ENCODE results near the gene SAPCD2. TPM values are rescaled to one million over a fixed set of nuclear protein-coding genes. Genes with fewer than 3 reads are reported as not detected.

The SAPCD2 gene
- total and polyA plus RNA-seq, 9 of the 15 experiments (the other 6 are each of a cell fraction or from before 2014, with no cell fraction given) = 3.4 to 91.8 (median 18.8) TPM

GRCh38 chr9:137083394-137084004 lies 13.1 kb upstream of the SAPCD2 start (continued):
- TF ChIP-seq ZNF512 (tag; IDR thresholded peaks at IDR 0.05) = no peak
- no peak for TF ChIP-seq ZC3H8 (IDR thresholded peaks at IDR 0.05)
- peak; percentile 26 for TF ChIP-seq FOS (IDR thresholded peaks at IDR 0.05; ENCODE audit: extremely low read depth, insufficient read length)
- no peak for TF ChIP-seq KLF13 (tag; IDR thresholded peaks at IDR 0.05; ENCODE audit: borderline replicate concordance, low read depth)
- no peak for TF ChIP-seq BRCA1 (IDR thresholded peaks at IDR 0.05)
- no peak for TF ChIP-seq BRCA1 (CRISPR knock-in tag; IDR thresholded peaks at IDR 0.05)
- TF ChIP-seq SPI1 (IDR thresholded peaks at IDR 0.05; ENCODE audit: borderline replicate concordance, low read depth, low read length) = no peak
- TF ChIP-seq GATAD2A (IDR thresholded peaks at IDR 0.05) = no peak
- TF ChIP-seq GATAD2B (IDR thresholded peaks at IDR 0.05; ENCODE audit: borderline replicate concordance) = no peak
- no peak for TF ChIP-seq ZNF717 (CRISPR knock-in tag; IDR thresholded peaks at IDR 0.05)
- TF ChIP-seq RBM25 (IDR thresholded peaks at IDR 0.05; ENCODE audit: low read depth, low read length, severe bottlenecking) = no peak
- no peak for TF ChIP-seq TBL1XR1 (IDR thresholded peaks at IDR 0.05; ENCODE audit: low read length in 2 of 2)
- TF ChIP-seq ZNF511 (CRISPR knock-in tag; IDR thresholded peaks at IDR 0.05) = no peak
- no peak for TF ChIP-seq ZBTB1 (CRISPR knock-in tag; IDR thresholded peaks at IDR 0.05; ENCODE audit: borderline replicate concordance, low read depth)
- TF ChIP-seq SOX6 (IDR thresholded peaks at IDR 0.05) = peak; percentile 29; the same call in 1 of the 2 replicates
- 0 out of 2 replicates have a peak, but pooled peaks have one; percentile 15 for TF ChIP-seq ZBTB17 (CRISPR knock-in tag; IDR thresholded peaks at IDR 0.05)
- TF ChIP-seq KLF6 (CRISPR knock-in tag; IDR thresholded peaks at IDR 0.05; ENCODE audit: borderline replicate concordance) = no peak
- TF ChIP-seq SAP30 (IDR thresholded peaks at IDR 0.05; ENCODE audit: borderline replicate concordance, insufficient read depth, low read depth, low read length, poor library complexity, severe bottlenecking) = no peak
- peak; percentile 62; the same call in 1 of the 2 replicates for TF ChIP-seq DPF2 (IDR thresholded peaks at IDR 0.05)
- TF ChIP-seq JUND (IDR thresholded peaks at IDR 0.05; ENCODE audit: borderline replicate concordance, low read depth, low read length) = peak; percentile 87
- TF ChIP-seq JUND (tag; IDR thresholded peaks at IDR 0.05; ENCODE audit: borderline replicate concordance, low read depth, low read length) = peak; percentile 78; the same call in 1 of the 3 replicates
- TF ChIP-seq MTA3 (IDR thresholded peaks at IDR 0.05; ENCODE audit: borderline replicate concordance) = peak; percentile 36; the same call in 1 of the 2 replicates
- no peak for TF ChIP-seq MEF2A (IDR thresholded peaks at IDR 0.05; ENCODE audit: control insufficient read depth, low read depth, low read length)
- no peak for TF ChIP-seq ZNF165 (CRISPR knock-in tag; IDR thresholded peaks at IDR 0.05; ENCODE audit: borderline replicate concordance)
- TF ChIP-seq ZBTB43 (CRISPR knock-in tag; IDR thresholded peaks at IDR 0.05) = no peak
- TF ChIP-seq TAF15 (IDR thresholded peaks at IDR 0.05; ENCODE audit: low read depth, low read length) = no peak

Data from K562 (cell line).